GM19035 (cell line): ENCODE measurements around the gene ZNF318.
"Not testable (repeated sequence)": the region's sequence is repeated elsewhere in the genome, so short reads cannot be mapped to it uniquely, and the experiment has no call there.

Source experiments
- ATAC-seq: cut with Tn5 transposase; IDR thresholded peaks from one replicate; pipeline ENCODE4 v1.9.1; 2021; ENCODE audit not compliant: unreplicated experiment

The ZNF318 gene

GRCh38 chr6:43369174-43370002, at the start of gene ZNF318:
Gene ZNF318, minus strand, starts transcription at chr6:43369647. Its CDS starts 282 bp downstream, at chr6:43369365.
- peak; percentile 89 for ATAC-seq

DNA sequence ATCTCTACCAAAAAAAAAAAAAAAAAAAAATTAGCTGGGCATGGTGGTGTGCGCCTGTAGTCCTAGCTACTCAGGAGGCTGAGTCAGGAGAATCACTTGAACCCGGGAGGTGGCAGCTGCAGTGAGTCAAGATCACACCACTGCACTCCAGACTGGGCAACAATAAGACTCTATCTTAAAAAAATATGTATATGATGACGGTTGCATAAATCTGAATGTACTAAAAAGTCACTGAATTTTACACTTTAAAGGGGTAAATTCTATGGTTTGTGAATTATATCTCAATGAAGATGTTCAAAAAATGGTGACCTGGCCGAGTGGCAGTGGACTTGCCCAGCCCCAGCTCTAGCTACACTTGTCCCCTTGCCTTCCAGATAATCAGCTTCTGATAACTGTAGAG, 47.5 kb upstream of the ZNF318 start:
- no peak for ATAC-seq

DNA sequence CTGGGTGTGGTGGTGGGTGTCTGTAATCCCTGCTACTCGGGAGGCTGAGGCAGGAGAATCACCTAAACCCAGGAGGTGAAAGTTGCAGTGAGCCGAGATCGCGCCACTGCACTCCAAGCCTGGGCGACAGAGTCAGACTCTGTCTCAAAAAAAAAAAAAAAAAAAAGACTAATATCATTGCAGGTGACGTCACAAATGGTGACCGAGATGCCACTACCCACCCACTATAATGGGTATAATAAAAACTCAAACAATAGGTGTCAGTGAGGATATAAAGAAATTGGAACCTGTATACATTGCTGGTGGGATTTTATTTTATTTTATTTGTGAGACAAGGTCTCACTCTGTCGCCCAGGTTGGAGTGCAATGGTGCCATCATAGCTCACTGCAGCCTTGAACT, 45.8 kb upstream of the ZNF318 start:
- not testable (repeated sequence) for ATAC-seq

DNA sequence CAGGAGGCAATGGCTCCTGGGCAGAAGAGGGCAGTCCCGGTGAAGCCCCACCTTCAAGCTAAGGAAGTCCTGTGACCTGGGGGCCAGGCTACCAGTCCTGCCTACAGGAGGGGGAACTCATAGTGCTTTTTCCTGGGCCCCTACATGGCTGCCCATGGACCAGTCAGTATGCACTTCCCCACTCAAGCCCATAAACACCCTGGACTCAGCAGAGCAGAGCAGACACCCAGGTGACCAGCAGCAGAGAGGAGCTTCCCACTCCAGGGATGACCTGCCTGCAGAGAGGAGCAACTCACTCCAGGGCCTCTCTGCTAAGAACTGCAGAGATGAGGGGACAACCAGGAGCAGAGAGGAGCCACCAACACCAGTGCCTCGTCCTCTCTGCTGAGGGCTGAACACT, 43.6 kb upstream of the ZNF318 start:
- no peak for ATAC-seq

- ATAC-seq = no peak
These were observed 43.1 kb upstream of the ZNF318 start for GRCh38 chr6:43412541-43412940.

GRCh38 chr6:43410776-43411175, 41.3 kb upstream of the ZNF318 start:
- not testable (repeated sequence) for ATAC-seq

DNA sequence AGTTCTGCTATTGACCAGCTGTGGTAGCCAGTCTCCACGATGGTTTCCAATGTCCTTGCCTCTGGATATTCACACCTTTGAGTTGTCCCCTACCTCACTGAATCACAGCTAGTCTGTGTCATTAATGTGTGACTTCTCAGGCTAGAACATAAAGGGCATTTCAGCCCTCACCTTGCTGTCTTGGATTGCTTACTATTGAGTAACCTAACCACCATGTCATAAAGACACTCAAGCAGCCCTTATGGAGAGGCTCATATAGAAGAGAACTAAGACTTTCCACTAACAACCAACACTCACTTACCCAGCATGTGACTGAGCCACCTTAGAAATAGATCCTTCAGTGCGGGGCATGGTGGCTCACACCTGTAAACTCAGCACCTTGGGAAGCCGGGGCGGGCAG, 38.8 kb upstream of the ZNF318 start:
- ATAC-seq = no peak

DNA sequence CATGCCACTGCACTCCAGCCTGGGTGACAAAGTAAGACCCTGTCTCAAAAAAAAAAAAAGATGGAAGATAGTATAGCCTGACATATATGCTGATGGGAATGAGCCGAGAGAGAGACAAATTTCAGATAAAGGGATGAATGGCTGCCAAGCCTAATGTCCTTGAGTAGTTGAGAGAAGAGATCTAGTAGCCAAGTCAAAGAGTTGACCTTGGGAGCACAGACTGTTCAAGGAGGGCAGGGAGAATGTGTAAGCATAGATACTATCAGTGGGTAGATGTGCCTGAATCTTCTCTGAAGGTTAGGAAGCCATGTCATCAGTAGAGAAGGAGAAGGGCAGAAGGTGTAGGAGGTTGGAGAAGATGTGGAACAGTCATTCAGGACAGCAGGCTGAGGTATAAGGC, 37.8 kb upstream of the ZNF318 start:
- no peak for ATAC-seq

GRCh38 chr6:43405354-43405753, 35.9 kb upstream of the ZNF318 start:
- no peak for ATAC-seq

DNA sequence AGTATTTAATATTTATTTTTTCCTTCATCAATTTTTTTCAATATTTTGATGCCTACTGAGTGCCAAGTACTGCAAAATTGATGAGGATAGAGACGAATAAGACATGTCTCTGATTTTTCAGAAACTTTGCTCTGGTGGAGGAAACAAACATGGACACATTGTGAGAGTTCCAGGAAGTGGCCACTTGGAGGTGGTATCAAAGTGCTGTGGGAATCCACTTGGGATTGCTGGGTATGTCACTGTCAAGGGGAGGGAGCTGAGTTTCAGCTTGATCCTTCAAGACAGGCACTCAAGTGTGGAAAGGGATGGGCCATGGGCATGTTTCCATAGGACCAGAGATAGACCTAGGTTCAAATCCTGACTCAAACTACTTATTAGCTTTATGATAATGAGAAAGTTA, 33.4 kb upstream of the ZNF318 start:
- ATAC-seq = no peak

GRCh38 chr6:43401730-43402129, 32.3 kb upstream of the ZNF318 start:
- ATAC-seq = no peak

DNA sequence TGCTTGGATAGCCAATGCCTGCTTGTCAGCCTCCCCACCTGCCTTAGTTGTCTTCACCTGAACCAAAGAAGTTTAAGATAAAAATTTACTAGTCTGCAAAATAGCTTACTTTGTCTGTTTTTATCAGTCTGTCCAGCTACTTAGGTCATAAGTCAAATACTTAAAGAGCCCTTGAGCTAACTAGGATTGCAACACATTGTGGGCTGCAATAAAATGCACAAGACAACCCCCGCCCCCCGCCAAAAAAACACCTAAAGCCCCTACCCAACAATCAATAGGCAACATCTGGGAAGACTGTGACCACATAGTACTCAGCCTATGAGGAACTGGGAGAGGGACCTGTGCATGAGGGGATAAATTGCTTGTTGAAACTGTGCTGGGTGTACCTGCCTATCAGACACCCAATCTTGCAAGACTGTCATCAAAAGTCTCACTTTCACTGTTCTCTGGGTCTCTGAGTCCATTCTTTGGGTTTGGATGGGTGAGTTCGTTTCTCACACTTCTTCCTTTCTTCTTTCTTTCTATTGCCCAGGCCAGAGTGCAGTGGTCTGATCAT, 30.6 kb upstream of the ZNF318 start:
- no peak for ATAC-seq

GRCh38 chr6:43396408-43397149, 27.1 kb upstream of the ZNF318 start:
- ATAC-seq = no peak

DNA sequence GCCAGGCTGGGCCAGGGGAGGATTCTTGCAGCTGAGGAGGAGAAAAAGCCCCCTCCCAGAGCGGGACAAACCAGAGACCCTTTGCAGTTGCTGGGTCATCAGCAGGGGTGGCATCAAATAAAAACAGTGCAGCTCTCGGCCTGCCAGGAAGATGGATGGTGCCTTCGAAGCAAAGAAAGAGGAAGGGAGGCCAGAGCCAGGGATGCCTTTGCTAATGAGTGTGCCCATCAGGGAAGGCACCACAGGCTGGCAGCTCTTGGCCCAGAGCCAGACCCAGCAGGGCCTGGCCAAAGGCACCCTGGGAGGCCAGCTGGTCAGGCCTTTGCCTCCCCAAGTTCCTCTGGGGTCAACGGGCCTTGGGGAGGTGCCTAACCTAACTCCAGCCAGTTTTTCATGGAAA, 26.3 kb upstream of the ZNF318 start:
- no peak for ATAC-seq

DNA sequence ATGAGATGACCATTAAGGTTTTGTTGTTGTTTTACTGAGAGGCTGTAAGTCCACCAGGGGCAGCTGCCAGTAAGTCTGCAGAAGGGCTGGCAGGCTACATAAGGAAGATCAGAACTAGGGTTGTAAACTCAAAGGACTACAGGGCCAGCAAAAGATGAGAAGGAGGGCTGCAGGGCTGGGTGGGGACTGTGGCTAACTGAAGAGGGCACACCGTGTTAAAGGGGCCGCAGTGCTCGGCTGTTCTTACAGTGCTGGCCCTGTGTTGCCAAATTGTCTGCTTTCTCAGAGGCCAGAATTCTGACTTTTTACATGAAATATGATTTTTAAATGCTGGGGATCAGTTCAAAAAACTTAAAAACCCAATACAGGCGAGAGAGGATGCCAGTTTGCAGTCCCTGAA, 25.5 kb upstream of the ZNF318 start:
- ATAC-seq = no peak

DNA sequence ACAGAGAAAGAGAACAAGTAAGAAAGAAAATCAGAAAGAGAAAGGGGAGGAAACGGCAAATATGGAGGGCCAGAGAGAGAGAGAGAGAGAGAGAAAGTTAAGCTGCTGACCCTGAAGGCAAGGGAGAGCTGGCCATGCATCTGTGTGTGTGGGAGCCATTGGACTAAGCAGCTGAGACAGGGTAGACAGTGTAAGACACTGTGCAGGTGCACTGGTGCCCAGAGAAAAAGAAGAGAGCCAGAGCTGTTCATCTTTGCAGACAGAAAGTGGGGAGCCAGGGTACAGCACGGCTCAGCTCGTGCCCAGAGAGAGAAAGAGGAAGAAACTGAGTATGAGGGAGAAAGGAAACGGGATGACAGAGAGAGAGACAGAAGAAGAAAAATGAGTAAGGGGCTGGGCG, 24.2 kb upstream of the ZNF318 start:
- ATAC-seq = no peak

GRCh38 chr6:43393133-43393532, 23.7 kb upstream of the ZNF318 start:
- not testable (repeated sequence) for ATAC-seq

DNA sequence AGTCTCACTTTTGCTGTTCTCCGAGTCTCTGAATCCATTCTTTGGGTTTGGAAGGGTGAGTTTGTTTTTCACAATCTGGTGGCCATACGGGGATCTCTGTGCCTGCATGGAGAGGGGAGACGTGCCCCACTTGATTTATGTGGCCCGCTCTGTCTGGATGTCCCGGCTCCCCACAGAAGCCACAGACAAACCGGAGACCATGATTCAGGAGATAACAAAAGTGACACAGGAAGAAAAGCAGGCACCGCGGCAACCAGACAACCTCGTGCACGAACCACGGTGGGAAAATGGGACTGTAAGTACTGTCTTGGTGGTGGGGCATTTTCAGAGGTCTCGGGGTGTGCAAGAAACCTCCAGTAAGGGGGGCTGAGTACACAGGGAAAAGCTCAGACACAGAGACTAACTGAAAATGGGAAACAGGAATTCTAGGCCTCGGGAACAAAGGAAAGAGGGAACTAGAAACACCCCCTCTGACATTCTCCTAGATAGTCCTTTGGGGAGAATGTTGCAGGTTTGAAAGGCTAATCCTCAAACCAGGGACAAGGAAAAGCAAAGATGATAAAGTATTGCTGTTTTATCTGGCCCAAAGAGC, 22.1 kb upstream of the ZNF318 start:
- no peak for ATAC-seq

DNA sequence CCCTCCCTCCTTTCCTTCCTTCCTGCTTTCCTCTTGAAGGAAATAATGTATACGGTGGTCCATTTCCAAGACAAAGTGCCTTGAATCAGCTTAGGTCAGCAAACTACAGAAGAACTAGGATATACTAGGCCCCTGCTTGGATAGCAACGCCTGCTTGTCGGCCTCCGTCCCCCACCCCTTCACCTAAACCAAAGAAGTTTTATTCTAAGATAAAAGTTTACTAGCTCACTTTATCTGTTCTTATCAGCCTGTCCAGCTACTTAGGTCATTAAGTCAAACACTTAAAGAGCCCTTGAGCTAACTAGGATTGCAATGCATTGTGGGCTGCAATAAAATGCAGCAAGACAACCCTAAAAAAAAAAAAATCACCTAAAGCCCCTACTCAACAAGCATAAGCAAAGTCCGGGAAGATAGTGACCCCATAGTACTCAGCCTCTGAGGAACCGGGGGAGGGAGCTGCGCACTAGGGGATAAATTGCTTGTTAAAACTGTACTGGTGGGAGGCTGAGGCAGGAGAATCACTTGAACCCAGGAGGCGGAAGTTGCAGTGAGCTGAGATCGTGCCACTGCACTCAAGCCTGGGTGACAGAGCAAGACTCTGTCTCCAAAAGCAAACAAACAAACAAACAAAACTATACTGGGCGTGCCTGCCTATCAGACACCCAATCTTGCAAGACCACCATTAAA, 21.4 kb upstream of the ZNF318 start:
- not testable (repeated sequence) for ATAC-seq

- ATAC-seq = no peak
These were observed 20.4 kb upstream of the ZNF318 start for GRCh38 chr6:43389730-43390295.

- ATAC-seq = no peak
These were observed 17.0 kb upstream of the ZNF318 start for GRCh38 chr6:43386492-43386891.
